GM23338 (cell line): ENCODE measurements around the gene GTF2H1. TPM values are rescaled to one million over a fixed set of nuclear protein-coding genes. Genes with fewer than 3 reads are reported as not detected.

ENCODE experiments used
- CREB1 ChIP-seq: fragments of 250-450 bp; sonication (Bioruptor Pico); IDR thresholded peaks from 2 replicates; pipeline ENCODE4 v1.5.0; 2020; ENCODE audit warnings: low read depth, mild to moderate bottlenecking, moderate library complexity
- CTCF ChIP-seq, 2 experiments: fragments of 200-600 bp in 1 of 2; sonication (generic) in 1 of 2; conservative IDR thresholded peaks; 2 replicates each; pipeline versions ENCODE4 v1.5.1 to v1.6.1; 2016 to 2017; ENCODE audit warnings: antibody characterized with exemption in 2 of 2, low read depth in 2 of 2, mild to moderate bottlenecking in 2 of 2, moderate library complexity in 1 of 2
- ETS1 ChIP-seq: IDR thresholded peaks from 2 replicates; pipeline ENCODE4 v1.6.1; 2016; ENCODE audit warnings: antibody characterized with exemption
- JUNB ChIP-seq: IDR thresholded peaks from one replicate; pipeline ENCODE4 v1.6.1; 2016; ENCODE audit warnings: antibody characterized with exemption; ENCODE audit not compliant: unreplicated experiment
- STAT1 ChIP-seq: IDR thresholded peaks from one replicate; pipeline ENCODE4 v1.6.1; 2016; ENCODE audit warnings: antibody characterized with exemption; ENCODE audit not compliant: unreplicated experiment
- ZNF331 ChIP-seq: fragments of 250-450 bp; sonication (Bioruptor Pico); IDR thresholded peaks from 2 replicates; pipeline ENCODE4 v1.5.0; 2020; ENCODE audit warnings: low read depth, mild to moderate bottlenecking, moderate library complexity
- polyA plus RNA-seq: library from polyadenylated mRNA; unstranded; fragments of >200 nt; fragmentation: Nextera tagmentation; extraction: Ambion mirVana; gene quantifications from 2 replicates; pipeline ENCODE4 v1.2.1, GENCODE V29; 2016
- total RNA-seq: library from RNA; depleted of rRNA; stranded (reverse); fragments of >200 nt; shearing (Covaris generic); gene quantifications from 2 replicates; pipeline ENCODE4 v1.2.3, GENCODE V29; 2014
- TF ChIP-seq, protein P1 (sequence below): fragments of 250-450 bp; sonication (Bioruptor Pico); IDR thresholded peaks from 2 replicates; pipeline ENCODE4 v1.5.0; 2020; ENCODE audit warnings: mild to moderate bottlenecking, moderate library complexity

Gene GTF2H1
- total and polyA plus RNA-seq, 2 experiments from 2014 or later = 16.5 to 43.6 TPM

- TF ChIP-seq, protein P1, sequence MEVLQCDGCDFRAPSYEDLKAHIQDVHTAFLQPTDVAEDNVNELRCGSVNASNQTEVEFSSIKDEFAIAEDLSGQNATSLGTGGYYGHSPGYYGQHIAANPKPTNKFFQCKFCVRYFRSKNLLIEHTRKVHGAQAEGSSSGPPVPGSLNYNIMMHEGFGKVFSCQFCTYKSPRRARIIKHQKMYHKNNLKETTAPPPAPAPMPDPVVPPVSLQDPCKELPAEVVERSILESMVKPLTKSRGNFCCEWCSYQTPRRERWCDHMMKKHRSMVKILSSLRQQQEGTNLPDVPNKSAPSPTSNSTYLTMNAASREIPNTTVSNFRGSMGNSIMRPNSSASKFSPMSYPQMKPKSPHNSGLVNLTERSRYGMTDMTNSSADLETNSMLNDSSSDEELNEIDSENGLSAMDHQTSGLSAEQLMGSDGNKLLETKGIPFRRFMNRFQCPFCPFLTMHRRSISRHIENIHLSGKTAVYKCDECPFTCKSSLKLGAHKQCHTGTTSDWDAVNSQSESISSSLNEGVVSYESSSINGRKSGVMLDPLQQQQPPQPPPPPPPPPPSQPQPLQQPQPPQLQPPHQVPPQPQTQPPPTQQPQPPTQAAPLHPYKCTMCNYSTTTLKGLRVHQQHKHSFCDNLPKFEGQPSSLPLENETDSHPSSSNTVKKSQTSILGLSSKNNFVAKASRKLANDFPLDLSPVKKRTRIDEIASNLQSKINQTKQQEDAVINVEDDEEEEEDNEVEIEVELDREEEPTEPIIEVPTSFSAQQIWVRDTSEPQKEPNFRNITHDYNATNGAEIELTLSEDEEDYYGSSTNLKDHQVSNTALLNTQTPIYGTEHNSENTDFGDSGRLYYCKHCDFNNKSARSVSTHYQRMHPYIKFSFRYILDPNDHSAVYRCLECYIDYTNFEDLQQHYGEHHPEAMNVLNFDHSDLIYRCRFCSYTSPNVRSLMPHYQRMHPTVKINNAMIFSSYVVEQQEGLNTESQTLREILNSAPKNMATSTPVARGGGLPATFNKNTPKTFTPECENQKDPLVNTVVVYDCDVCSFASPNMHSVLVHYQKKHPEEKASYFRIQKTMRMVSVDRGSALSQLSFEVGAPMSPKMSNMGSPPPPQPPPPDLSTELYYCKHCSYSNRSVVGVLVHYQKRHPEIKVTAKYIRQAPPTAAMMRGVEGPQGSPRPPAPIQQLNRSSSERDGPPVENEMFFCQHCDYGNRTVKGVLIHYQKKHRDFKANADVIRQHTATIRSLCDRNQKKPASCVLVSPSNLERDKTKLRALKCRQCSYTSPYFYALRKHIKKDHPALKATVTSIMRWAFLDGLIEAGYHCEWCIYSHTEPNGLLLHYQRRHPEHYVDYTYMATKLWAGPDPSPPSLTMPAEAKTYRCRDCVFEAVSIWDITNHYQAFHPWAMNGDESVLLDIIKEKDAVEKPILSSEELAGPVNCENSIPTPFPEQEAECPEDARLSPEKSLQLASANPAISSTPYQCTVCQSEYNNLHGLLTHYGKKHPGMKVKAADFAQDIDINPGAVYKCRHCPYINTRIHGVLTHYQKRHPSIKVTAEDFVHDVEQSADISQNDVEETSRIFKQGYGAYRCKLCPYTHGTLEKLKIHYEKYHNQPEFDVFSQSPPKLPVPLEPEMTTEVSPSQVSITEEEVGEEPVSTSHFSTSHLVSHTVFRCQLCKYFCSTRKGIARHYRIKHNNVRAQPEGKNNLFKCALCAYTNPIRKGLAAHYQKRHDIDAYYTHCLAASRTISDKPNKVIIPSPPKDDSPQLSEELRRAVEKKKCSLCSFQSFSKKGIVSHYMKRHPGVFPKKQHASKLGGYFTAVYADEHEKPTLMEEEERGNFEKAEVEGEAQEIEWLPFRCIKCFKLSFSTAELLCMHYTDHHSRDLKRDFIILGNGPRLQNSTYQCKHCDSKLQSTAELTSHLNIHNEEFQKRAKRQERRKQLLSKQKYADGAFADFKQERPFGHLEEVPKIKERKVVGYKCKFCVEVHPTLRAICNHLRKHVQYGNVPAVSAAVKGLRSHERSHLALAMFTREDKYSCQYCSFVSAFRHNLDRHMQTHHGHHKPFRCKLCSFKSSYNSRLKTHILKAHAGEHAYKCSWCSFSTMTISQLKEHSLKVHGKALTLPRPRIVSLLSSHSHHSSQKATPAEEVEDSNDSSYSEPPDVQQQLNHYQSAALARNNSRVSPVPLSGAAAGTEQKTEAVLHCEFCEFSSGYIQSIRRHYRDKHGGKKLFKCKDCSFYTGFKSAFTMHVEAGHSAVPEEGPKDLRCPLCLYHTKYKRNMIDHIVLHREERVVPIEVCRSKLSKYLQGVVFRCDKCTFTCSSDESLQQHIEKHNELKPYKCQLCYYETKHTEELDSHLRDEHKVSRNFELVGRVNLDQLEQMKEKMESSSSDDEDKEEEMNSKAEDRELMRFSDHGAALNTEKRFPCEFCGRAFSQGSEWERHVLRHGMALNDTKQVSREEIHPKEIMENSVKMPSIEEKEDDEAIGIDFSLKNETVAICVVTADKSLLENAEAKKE = no peak
- TF ChIP-seq JUNB (no peak), ETS1 (no peak), CTCF (conservative IDR thresholded peaks at IDR 0.05; ENCODE audit: low read depth in 2 of 2) (no peak), CREB1 (CRISPR knock-in tag) (no peak), STAT1 (no peak), ZNF331 (CRISPR knock-in tag) (no peak)
Observed at GRCh38 chr11:18375941-18376340, 53.6 kb downstream of the GTF2H1 start (continued).
